Forelimb muscle (tissue), 1 donor: Measurements from ENCODE around the gene ZNF33A. TPM values are rescaled to one million over a fixed set of nuclear protein-coding genes. Genes with fewer than 3 reads are reported as not detected.
"Not testable (repeated sequence)": the region's sequence is repeated elsewhere in the genome, so short reads cannot be mapped to it uniquely, and the experiment has no call there.

Source experiments
- DNase-seq: peaks from one replicate; pipeline ENCODE4 v3.0.0-alpha.2; 2013; ENCODE audit warnings: low read depth
- polyA plus RNA-seq: library from polyadenylated mRNA; unstranded; fragments of 120-200 nt; gene quantifications from one replicate; pipeline ENCODE4 v1.2.1, GENCODE V29; 2013; ENCODE audit not compliant: insufficient read length

ZNF33A gene
- polyA plus RNA-seq: 18.6 TPM

DNA sequence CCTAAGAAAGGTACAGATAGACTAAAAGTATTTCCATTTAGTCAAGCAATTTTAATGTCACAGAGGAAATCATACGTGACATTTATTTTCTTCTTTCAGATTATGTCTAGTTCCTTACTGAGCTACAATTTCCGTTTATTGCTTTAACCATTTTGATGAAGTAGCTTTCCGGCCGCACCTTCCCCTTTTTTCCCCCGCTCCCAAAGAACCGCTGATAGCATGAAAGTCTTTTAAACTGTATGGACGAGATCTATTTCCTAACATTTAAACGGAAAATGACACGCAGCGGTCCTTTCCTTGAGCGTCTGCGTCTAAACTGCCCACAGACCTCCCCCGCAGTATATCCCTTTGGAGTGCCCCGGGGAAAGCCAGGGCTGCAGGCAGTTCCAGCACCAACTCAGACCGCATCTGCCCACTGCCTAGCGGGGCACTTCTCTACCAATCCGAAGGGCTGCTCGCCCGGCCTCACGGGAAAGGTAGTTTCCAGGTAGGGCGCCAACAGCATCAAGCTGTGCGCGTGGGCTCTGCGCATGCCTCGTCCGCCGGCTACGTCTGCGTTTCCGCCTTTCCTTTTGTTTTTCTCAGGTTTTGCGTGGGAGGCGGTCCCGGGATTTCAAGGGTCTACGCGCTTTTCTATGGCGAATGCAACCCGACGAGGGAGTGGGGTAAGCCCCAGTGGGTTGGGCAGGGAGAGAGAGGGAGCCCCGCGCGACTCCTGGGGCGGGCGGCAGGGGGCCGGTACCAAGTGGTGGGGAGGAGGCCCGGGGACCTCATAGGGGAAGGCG lies at the start of gene ZNF33A:
ZNF33A (plus strand) TSS at position 557 of the 785 bp plus-strand sequence. CDS start 1,667 bp downstream, outside the sequence.
- peak; percentile 61 for DNase-seq

DNA sequence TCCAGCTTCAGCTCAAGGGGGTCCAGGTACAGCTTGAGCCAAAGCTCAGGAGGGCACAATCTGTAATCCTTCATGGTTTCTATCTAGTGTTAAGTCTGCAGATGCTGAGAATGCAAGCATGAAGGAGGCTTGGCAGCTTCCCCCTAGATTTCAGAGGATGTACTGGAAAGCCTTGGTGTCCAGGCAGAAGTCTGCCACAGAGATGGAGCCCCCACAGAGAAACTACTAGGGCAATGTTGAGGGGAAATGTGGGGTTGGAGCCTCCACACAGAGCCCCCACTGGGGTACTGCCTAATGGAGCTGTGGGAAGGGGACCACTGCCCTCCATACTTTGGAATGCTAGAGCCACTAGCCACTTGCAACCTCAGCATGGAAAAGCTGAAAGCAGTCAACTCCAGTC lies 45.5 kb upstream of the ZNF33A start:
- no peak for DNase-seq

GRCh38 chr10:37972396-37972795 lies 38.1 kb upstream of the ZNF33A start:
- no peak for DNase-seq

DNA sequence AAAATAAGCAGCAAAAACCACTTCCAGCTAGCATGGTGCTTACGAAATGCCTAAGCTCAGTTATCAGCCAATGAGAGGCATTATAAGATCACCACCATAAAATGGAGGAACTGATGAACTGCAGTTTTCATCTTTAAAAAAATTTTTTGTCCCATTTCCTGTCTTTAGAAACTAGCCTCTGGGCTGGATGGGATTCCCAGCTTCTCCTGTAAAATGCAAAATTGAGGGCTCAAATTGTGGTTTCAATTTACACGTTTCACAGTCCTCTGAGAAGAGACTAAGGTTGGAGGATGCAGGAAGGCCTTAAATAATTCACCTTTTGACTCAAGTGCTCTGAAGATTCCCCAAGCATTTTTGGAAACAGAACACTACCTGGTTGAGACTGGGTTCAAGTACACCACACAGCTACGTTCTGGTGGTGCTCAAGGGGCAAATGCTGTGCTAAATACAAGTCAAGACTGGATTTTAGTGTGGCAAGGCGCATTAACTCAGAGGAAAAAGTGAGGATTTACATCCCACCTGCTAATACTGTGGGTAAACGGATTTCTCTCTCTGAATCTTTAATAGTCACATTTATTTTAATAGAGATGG lies 35.0 kb upstream of the ZNF33A start:
- peak; percentile 24 for DNase-seq

DNA sequence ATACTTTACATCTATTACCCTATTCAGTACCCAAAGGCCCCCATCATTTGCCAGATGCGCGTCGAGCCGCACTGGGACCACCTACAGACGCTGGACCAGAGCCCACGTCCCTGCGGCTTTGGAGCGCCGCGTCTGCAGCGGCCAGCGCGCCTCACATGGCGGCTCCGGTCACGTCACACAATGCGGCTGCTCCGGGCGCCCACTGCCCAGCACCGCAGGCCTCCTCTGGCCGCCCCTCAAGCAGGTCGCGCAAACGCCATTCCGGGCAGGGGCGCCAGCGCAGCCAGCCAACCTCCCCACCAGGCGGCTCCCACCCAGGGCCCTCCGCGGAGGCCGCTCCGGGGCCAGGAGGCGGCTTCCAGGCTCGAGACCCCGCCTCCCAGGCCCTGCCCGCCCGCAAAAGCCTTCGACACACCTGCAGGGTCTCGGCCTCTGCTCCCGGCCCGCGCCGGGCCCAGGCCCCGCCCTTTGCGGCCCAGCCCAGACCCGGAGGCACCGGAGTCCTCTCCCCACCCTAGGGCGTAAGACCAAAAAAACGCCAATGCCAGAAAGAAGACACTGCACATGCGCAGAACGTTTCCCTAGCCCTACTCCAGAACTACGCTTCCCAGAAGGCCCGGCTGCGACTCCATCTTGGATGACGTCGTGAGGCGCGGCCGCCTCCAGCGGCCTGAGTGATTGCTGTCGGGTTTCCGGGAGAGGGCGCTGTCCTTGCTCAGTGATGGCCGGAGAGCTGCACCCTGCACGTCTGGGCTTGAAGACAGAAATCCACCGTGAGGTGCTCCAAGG lies 34.2 kb upstream of the ZNF33A start, which contains the start of gene ZNF25:
ZNF25 (minus strand) TSS at position 557 of the 789 bp plus-strand sequence. CDS start 4,925 bp downstream, outside the sequence.
- peak; percentile 99 for DNase-seq

DNA sequence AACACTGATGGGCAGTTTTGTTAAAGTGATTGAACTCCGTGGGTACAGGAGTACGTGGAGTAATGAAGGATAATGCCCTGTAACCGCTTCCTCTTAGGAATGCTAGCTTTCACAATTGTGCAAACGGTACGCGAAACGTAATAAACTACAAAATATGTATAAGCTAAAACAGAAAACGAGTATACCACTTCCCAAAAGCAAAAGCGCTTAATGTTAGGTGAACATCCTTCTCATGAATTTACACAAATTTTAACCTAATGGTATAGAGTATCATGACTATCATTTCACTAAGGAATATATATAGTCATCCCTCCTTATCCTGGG lies 33.6 kb upstream of the ZNF33A start:
- no peak for DNase-seq

DNA sequence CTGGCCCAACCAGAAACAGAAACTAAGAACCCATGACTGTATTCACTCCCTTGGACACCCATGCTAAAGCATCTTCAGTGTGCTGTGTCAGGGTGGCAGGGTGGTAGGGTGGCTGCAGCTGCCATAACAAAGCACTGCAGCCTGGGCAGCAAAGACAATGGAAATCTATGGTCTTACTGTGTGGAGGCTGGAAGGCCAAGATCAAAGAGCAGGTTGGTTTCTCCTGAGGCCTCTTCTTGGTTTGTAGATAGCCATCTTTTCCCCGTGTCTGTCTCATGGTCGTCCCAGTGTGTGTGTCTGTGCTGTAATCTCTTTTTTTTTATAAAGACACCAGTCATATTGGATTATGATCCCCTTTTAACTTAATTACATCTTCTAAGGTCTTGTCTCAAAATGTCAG lies 18.8 kb upstream of the ZNF33A start:
- DNase-seq: no peak

DNA sequence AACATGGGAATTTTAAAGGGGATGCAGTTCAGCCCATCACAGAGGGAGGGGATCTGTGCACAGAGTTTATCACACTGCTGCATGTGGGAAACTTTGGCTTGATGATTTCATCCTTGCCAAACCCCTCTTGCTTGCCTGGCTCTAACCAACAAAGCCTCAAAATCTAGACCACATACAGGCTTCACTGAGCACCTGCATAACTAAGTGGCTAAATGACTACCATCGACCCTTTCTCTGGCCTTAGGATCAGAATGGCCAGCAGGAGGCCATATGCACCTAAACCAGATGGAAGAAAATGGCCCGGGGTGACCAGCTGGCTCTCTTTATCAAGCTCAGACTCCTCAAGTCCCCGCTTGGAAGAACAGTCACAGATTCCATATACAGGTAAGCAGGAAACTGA lies 18.4 kb upstream of the ZNF33A start:
- no peak for DNase-seq

DNA sequence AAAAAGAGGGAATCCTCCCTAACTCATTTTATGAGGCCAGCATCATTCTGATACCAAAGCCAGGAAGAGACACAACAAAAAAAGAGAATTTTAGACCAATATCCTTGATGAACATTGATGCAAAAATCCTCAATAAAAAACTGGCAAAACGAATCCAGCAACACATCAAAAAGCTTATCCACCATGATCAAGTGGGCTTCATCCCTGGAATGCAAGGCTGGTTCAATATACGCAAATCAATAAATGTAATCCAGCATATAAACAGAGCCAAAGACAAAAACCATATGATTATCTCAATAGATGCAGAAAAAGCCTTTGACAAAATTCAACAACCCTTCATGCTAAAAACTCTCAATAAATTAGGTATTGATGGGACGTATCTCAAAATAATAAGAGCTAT lies 11.6 kb upstream of the ZNF33A start:
- not testable (repeated sequence) for DNase-seq

GRCh38 chr10:38000474-38000873 lies 10.0 kb upstream of the ZNF33A start:
- not testable (repeated sequence) for DNase-seq

- DNase-seq: no peak
These were observed 7.4 kb upstream of the ZNF33A start for GRCh38 chr10:38003026-38003425.

DNA sequence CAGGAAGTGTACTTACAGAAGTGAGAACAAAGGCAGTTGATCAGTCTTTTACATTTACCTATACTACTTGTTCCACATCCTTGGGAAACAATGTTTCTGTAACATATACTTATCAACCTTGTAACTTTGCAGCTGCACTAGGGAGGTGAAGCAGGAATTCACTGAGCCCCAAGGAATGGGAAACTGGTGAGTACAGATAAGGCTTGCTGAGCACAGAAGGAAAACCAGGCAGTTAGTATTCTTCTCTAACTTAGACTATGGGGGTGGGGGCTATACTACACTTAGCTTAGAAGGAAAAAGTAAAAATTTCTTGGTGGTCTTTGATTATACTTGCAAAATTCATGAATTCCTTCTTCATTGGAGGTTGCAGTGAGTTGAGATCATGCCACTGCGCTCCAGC lies 6.9 kb upstream of the ZNF33A start:
- DNase-seq: no peak

- DNase-seq: no peak
These were observed 2.9 kb upstream of the ZNF33A start for GRCh38 chr10:38007551-38007950.

- no peak for DNase-seq
These were observed 2.5 kb upstream of the ZNF33A start for GRCh38 chr10:38007991-38008390.

GRCh38 chr10:38016354-38016753 lies 5.9 kb downstream of the ZNF33A start:
- DNase-seq: no peak

- DNase-seq: not testable (repeated sequence)
These were observed 8.6 kb downstream of the ZNF33A start for GRCh38 chr10:38019124-38019523.

DNA sequence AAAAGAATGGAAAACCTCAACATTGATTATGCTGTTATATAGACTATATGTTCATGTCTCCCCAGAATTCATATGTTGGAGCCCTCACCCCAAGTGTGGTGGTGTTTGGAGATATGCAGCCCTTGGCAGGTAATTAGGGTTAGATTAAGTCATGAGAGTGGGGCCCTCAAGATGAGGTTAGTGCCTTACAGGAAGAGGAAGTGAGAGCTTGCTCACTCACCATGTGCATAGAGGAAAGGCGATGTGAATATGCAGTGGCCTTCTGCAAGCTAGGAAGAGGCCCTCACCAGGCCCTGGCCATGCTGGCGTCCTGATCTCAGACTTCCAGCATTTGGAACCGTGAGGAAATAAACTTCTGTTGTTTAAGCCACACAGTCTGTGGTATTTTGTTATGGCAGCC lies 14.8 kb downstream of the ZNF33A start:
- DNase-seq: no peak

- no peak for DNase-seq
These were observed 17.5 kb downstream of the ZNF33A start for GRCh38 chr10:38027986-38028385.

DNA sequence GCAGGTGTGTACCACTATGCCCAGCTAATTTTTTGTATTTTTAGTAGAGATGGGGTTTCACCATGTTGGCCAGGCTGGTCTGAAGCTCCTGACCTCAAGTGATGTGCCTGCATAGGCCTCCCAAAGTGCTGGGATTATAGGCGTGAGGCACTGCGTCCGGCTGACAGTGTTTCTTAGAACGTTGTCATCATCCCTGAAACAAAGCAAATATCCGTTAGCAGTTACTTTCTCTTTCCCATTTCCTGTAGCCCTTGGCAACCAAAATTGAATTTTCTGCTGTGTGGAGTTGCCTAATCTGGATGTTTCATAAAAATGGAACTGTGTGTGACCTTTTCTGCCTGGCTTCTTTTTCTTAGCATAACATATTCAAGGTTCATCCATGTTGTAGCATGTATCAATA lies 22.4 kb downstream of the ZNF33A start:
- no peak for DNase-seq

DNA sequence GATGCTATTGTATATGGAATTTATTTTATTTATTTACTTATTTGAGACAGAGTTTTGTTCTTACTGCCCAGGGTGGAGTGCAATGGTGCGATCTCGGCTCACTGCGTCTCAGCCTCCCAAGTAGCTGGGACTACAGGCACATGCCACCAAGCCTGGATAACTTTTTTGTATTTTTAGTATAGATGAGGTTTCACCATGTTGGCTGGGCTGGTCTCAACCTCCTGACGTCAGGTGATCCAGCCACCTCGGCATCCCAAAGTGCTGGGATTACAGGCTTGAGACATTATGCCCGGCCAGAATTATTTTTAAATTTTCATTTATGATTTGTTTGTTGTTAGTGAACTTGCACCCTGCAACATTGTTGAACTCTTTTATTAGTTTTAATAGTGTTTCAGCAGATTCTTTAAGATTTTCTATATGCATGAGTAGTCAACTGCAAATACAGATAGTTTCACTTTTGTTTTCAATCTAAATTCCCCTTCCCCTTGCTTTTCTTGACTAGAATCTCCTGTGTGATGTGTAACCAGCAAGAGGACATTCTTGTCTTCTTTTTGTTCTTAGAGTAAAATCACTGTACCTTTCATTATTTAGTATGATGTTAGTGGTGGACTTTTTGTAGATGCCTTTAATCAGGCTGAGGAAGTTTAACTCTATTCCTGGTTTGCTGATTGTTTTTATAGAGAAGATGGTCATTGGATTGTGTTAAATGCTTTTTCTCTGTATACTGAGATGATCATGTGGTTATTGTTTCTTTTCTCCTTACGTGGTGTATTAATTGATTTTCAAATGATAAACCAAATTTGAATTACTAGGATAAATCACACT lies 27.8 kb downstream of the ZNF33A start:
- no peak for DNase-seq

GRCh38 chr10:38038932-38039245 lies 28.4 kb downstream of the ZNF33A start:
- DNase-seq: no peak

DNA sequence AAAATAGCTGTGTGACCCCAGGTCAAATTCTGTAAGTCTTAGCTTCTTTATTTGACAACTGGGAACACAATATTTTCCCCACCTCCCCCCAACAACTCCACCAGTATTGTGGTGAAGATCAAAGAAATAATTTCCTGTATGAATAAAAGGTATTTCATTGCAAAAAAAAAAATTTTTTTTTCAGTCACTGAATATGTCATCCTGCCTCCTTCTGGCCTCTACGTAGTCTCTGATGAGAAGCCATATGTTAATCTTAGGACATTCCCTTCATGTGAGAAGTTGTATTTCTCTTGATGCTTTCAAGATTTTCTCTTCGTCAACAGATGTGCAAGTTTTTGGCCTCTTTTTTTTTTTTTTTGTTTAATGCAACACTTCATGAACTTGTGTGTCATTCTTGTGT lies 33.0 kb downstream of the ZNF33A start:
- no peak for DNase-seq
